HT1080 (cell line): ENCODE data around the gene KATNAL1. TPM values are rescaled to one million over a fixed set of nuclear protein-coding genes. Genes with fewer than 3 reads are reported as not detected.
A peak's percentile ranks its signal among the peaks of the same experiment; 100 is the strongest.

Experiments used
- DNase-seq: peaks from one replicate; pipeline ENCODE4 v3.0.0-alpha.2; 2015; ENCODE audit warnings: low read depth
- small RNA-seq: library from RNA; depleted of rRNA; stranded (forward); fragments of <200 nt; gene quantifications from one replicate; pipeline ENCODE3, GENCODE V24; 2014
- total RNA-seq: library from RNA; depleted of rRNA; stranded (reverse); fragments of >200 nt; shearing (Covaris generic); gene quantifications from 2 replicates; pipeline ENCODE4 v1.2.3, GENCODE V29; 2014; rRNA removed

The KATNAL1 gene
- total RNA-seq, 1 experiment from 2014 or later: 9.0 TPM

DNA sequence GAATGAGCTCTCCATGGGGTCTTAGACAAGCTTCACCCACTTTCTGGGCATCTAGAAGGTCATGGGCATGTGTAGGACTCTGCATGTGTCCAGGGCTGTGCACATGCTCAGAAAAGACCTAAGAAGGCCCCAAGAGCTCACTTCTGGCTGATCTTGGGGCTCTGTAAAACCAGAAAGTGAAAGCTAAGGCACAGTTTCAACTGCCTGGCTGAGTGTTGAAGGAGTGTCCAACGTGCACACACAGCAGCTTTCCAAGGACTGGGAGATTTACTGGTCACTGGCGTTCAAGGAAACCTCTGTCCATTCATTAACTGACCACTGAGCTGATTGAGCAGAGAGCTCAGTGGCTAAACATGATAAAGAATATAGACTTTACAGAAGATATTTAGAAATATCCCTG is 137.9 kb downstream of the KATNAL1 start:
- no peak for DNase-seq

- DNase-seq: no peak
Observed at GRCh38 chr13:30165796-30166195, 141.6 kb downstream of the KATNAL1 start.

GRCh38 chr13:30165071-30165470 is 142.3 kb downstream of the KATNAL1 start:
- no peak for DNase-seq

DNA sequence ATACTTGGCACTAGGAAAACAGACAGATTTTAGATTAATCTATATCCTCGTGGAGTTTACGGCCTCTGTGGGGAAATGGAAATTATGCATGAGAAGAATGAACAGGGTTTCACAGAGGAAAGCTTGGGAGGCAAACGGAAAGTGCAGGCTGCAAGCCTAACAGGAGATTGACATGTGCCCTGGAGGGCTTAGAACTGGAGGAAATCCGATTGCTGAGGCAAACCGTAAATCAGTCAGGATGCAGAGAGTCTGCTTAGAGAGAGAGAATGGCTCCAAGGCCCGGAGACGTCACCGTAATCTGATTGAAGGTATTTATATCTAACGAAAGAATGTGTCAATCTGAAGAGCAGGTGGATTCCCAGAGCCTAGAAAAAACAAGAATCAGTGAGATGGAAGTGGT is 143.2 kb downstream of the KATNAL1 start:
- DNase-seq: no peak

DNA sequence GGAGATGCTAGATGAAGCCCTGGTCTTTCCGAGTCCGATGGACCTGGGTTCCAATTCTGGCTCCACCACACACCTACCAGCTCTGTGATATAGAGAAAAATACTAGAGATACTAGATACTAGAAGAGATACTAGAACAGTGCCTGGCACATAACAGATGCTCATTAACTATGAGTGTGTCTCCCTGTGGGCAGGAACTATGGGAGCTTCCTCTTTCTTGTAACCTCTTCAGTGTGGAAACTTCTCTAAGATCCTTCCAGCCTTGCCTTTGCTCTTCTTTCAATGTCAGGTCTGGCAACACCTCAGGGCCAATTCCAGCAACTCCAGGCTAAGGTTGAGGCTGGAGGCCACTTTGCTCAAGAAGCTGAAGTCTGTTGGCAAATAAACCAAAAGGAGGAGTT is 143.9 kb downstream of the KATNAL1 start:
- no peak for DNase-seq

DNA sequence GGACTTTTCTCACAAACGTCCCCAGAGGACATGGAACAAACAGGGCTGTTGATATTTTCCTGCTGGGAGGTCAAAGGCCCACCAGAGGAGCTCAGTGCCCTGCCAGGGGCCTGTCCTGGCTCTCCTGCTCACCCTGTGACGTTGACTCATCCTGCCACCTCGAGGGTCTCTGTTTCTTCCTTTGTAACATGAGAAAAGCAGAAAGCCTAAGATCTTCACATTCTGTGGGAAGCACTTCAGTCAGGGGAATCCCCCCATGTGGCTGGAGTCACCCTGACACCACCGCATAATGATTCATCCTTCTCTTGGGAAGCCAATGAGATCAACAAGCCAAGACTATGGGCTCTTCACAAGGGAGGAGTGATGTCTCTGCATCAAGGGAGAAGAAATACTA is 147.9 kb downstream of the KATNAL1 start:
- DNase-seq: peak; percentile 95

DNA sequence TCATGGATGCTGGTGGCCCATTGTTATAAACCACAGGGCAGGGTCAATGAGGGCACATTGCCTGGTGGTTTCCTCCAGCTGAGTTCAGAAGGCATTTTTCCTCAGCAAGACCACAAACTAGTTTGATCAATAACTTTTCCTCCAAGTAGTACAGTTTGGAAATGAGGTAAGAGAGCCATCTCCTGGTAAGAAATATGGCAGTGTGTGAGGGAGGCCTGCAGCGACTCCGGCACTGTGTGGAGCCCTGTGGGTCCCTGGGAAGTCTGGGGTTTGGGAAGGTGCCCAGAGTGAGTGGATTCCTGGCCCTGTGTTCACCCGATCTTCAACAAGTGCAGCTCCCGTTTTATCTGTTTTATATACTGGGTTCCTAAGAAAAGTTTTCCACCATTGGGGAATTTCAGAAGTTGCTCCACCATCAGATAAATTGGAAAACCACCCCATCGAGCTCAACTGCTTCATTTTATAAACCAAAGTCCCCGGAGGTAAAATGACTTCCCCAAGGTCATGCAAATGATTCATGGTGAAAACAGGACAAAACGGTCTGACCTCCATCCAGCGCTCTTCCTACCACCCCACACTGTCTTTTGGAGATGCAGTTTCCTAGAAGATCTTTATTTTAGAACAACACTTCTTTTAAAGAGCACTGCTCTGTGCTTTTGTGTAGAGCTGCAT is 148.4 kb downstream of the KATNAL1 start:
- DNase-seq: peak; percentile 76

DNA sequence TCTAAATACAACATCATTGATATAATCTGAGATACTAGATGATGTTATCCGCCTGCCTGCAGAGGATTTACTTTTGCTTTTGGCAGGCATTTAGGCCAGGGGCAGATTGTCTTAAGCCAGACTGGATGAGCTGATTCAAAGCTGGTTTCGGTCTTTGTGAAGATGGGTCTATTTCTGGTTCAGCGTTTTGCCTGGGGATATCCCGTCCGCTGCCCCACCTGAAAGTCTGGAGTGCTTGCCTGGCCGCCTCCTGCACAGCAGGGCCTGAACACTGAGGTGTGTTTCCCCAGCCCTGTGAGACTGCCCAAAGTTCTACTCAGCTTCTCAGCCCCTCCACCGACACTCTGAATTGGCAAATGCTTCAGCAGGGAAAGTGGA is 149.7 kb downstream of the KATNAL1 start:
- DNase-seq: no peak

DNA sequence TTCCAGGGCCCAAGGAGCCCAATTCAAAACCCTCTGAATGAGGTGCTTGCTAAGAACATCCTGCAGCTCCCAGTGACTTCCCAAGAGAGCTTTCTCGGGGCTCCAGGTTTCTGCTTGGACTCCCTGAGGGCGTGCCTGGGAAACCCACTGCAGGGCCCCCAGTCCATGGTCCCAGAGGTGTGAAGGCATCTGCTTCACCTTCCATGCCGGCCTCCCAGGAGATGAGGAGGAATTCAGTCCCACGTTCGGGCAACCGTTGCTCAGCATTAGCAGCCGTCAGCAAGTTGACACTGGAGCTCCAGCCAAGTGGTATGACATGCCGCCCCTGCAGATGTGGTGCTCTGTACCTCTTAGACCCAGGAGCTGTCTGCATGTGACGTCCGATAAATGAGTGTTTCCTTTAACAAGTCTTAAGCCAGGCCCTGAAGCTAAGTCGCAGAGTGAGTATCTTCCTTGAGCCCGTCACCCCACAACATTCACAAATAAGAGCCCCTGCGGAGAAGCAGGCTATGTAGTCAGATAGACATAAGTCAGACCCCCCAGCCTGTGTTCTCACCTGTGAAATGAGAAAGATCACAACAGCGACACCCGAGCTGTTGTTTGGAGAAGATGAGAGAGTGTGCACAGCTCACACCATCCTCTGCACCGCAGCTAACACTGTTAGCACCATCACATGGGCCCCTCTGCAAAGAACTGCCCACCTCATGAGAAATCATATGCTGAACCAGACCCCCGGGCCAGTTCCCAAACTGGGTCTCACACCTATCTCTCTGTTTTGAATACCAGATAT is 150.3 kb downstream of the KATNAL1 start:
- no peak for DNase-seq

DNA sequence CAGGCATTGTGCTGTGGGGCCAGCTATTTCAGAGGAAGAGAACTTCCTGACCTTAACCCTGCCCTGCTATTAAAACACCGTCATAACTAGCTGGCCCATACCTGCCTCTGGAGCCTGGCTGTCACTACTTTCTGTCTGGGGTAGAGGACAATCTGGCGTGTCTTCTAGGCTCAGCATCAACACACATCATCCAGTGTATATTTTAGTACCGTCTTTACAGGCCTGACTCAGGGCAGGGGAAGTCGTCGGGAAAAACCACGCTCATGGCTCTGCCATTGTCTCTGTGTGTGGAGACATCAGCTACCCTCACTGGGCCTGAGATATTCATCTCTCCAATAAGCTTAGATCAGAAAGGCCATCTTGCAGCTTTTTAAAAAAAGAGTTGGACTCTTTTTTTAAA is 151.1 kb downstream of the KATNAL1 start:
- no peak for DNase-seq

GRCh38 chr13:30154931-30155330 is 152.4 kb downstream of the KATNAL1 start:
- no peak for DNase-seq

DNA sequence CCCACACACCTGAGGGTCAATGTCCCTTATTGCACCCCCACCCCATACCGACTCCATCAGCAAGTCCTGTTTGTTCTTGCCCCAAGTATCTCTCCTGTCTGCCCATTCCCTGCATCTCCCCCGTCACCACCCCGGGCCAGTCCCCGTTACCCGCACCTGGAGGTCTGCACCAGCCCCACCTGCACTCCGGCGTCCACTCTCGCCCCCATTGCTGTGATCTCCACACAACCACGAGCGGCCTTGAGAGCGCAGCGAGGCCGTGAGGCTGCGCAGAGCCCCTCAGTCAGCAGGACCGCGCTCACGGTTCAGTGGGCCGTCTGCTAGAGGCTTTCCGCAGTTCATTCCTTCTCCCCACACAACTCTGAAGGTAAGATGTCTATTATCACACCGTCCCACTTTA is 152.8 kb downstream of the KATNAL1 start:
- no peak for DNase-seq

DNA sequence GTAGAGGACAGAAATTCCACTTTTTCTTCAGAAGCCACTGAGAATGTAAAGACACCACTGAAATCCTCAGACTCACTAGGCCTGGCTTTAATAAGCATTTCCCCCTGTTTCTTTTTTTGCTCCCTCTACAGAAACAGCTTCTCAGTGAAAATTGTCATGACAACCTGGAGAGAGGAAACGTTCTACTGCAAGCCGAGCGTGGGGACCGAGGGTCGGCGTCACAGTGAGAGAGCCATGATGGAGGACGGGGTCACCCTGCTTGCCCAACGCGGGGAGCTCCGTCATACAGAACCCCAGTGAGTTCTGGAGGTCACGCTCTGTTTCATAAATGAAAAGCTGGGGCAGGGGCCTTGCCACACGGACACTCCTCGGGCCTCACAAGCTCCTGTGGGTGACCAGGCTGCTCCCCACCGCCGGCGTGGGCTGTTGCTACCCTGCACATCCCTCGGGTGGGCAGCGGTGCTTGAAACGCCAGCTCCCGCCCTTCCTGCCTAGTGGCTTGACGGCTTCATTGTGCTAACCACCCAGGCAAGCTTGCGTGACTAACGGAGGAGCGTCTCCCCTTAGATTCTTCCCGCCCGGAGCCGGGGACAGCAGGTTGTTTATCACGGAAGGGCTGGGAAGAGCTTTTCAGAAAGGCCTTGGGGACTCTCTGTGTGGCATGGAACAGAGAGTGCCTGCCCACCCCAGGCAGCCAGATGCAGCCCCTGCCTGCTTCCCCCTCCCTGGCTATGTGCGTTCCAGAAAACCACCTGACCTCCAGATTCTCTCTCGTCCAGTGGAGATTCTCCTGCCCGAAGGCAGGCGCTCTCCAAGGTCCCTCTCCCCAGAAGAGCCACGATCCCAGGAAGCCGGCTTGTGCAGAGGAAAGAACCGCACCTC is 153.6 kb downstream of the KATNAL1 start:
- DNase-seq: no peak

Small RNA genes within 50 kb of the gene (small RNA-seq; reads per million reads assigned to genes)
- not detected for gene RNU6-64P

Other genes starting within 250 kb of the KATNAL1 start
- gene UBE2L5, start 114.9 kb upstream of the KATNAL1 start, total RNA-seq: 0.08 TPM in 1 of 2 replicates, not detected in the other
- gene HMGB1, start 158.4 kb upstream of the KATNAL1 start, total RNA-seq: 667 and 727 TPM in 2 replicates